Mesodermal cell (in vitro differentiated cells): ENCODE data around the gene COMMD3. TPM values are rescaled to one million over a fixed set of nuclear protein-coding genes. Genes with fewer than 3 reads are reported as not detected.
A peak's percentile ranks its signal among the peaks of the same experiment; 100 is the strongest.

Source experiments
- H3K27ac ChIP-seq: 2 replicates; pipeline ENCODE4 v1.7.0; 2013; ENCODE audit warnings: mild to moderate bottlenecking, low read depth, low read length, moderate library complexity; ENCODE audit not compliant: severe bottlenecking
- H3K36me3 ChIP-seq: 2 replicates; pipeline ENCODE4 v1.7.1; 2013; ENCODE audit warnings: mild to moderate bottlenecking, low read length, moderate library complexity; ENCODE audit not compliant: control insufficient read depth, insufficient read depth
- H3K4me1 ChIP-seq: one replicate; pipeline ENCODE4 v1.7.1; 2013; ENCODE audit warnings: mild to moderate bottlenecking, low read length; ENCODE audit not compliant: insufficient read depth, control insufficient read depth, poor library complexity, severe bottlenecking
- H3K4me3 ChIP-seq: 2 replicates; pipeline ENCODE4 v1.7.0; 2013; ENCODE audit warnings: low read length, control low read depth, mild to moderate bottlenecking; ENCODE audit not compliant: insufficient read depth, poor library complexity, severe bottlenecking; ENCODE audit errors: extremely low read depth
- H3K9me3 ChIP-seq: 2 replicates; pipeline ENCODE4 v1.7.1; 2013; ENCODE audit warnings: mild to moderate bottlenecking, low read length, moderate library complexity; ENCODE audit not compliant: control insufficient read depth
- WGBS, 2 experiments: methylation state at CpG; one replicate each; pipeline ENCODE4 v1.1.5; 2013; ENCODE audit warnings: missing lambda C conversion rate in 2 of 2; ENCODE audit not compliant: insufficient coverage in 2 of 2; 5-methylcytosine and 5-hydroxymethylcytosine counted together
- polyA plus RNA-seq, 2 experiments: library from polyadenylated mRNA; stranded (reverse); fragments of 50-300 nt; gene quantifications; one replicate each; pipeline ENCODE4 v1.2.3, GENCODE V29; 2013

Gene COMMD3
- 19.9 TPM for polyA plus RNA-seq (2013, experiment 1 of 2)
- 30.5 TPM for polyA plus RNA-seq (2013, experiment 2 of 2)

GRCh38 chr10:22316286-22317075 lies at the start of gene COMMD3:
TSS of gene COMMD3 (plus strand) at chr10:22316388. CDS start at chr10:22316418, 30 bp downstream.
- no peaks in the 10 kb centered on the region for H3K4me1 ChIP-seq
- H3K9me3 ChIP-seq, result no peaks in the 10 kb centered on the region
- peak within 1 kb of the TSS; percentile 79 for H3K27ac ChIP-seq
- H3K4me3 ChIP-seq, result peak within 1 kb of the TSS; percentile 62
- WGBS, 2 experiments, result 0 to 1% methylated on average over 57 to 61 of the region's 63 CpGs
- H3K36me3 ChIP-seq, result no peaks in the 10 kb centered on the region

DNA sequence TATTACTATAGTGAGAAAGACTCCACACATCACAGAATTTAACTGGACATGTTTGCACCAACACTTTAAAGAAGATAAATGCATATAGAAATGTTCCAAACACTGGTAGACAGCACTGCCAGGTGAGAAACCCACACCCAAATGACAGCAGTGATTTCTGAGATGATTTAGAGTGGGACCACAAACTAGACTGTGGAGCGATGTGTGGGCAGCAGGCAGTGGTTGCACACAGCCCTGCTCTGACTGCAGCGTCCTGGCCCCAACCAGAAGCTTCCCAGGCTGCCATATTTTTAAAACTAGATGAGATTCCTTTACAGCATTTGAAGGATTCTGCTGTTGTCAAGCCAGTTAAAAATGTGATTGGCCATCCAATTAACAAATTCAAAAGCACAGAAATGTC lies 47.7 kb upstream of the COMMD3 start:
- no peaks in the 10 kb centered on the region for H3K36me3 ChIP-seq
- H3K27ac ChIP-seq, result no peak overlapping the region
- H3K4me1 ChIP-seq, result no peaks in the 10 kb centered on the region
- WGBS, 2 experiments, result 94 to 100% methylated on average over 2 of the region's 2 CpGs
- no peaks in the 10 kb centered on the region for H3K9me3 ChIP-seq
- H3K4me3 ChIP-seq, result no peak overlapping the region

DNA sequence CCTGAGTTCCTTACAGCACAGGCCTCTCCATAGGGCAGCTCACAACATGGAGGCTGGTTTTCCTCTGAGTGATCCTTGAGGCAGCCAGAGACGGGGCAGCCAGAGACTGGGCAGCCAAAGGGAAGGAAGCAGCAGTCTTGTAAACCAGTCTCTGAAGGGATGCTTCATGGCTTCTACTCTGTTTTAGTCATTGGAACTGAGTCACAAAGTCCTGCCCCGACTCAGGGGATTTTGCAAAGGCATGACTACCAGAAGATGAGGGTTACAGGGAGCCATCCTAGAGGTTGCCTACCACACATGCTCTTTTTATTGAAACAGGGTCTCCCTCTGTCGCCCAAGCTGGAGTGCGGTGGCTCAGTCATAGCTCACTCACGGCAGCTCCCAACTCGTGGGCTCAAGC lies 44.4 kb upstream of the COMMD3 start:
- Histone ChIP-seq H3K4me1 (no peaks in the 10 kb centered on the region), H3K4me3 (no peak overlapping the region), H3K36me3 (no peaks in the 10 kb centered on the region), H3K27ac (no peak overlapping the region), H3K9me3 (no peaks in the 10 kb centered on the region)
- 74 to 90% methylated on average over 3 to 6 of the region's 6 CpGs for WGBS, 2 experiments

GRCh38 chr10:22278441-22278782 lies 37.8 kb upstream of the COMMD3 start:
- Histone ChIP-seq H3K4me1 (no peaks in the 10 kb centered on the region), H3K27ac (no peak overlapping the region), H3K9me3 (no peaks in the 10 kb centered on the region), H3K36me3 (no peaks in the 10 kb centered on the region), H3K4me3 (no peak overlapping the region)
- WGBS, 2 experiments, result 100% methylated on average over 1 of the region's 4 CpGs; no CpG with 5 or more reads in 1 of the 2 experiments

GRCh38 chr10:22280078-22280477 lies 36.1 kb upstream of the COMMD3 start:
- Histone ChIP-seq H3K4me1 (no peaks in the 10 kb centered on the region), H3K9me3 (no peaks in the 10 kb centered on the region), H3K4me3 (no peak overlapping the region), H3K27ac (no peak overlapping the region), H3K36me3 (no peaks in the 10 kb centered on the region)
- WGBS, 2 experiments, result 32 to 57% methylated on average over 6 of the region's 6 CpGs

DNA sequence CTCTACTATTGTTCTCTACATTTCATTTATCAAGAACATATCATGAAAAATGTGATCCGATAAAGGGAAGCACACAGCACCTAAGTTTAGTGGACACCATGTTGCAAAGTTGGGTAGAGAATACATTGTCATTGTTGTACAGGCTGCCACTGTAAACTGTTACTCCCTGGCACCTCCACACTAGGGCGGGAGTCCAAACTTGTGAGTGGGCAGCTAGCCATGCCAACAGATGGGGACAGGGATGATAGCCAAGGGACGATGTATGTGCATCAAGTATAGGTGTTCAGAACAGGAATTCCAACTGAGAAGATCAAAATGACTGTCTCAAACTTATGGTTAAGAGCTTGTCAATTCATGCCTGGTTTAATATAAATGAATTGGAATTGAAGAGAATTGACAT lies 31.1 kb upstream of the COMMD3 start:
- 83 to 100% methylated on average over 1 to 2 of the region's 3 CpGs for WGBS, 2 experiments
- no peak overlapping the region for H3K27ac ChIP-seq
- H3K4me3 ChIP-seq, result no peak overlapping the region

GRCh38 chr10:22293747-22294404 lies 22.3 kb upstream of the COMMD3 start:
- Histone ChIP-seq H3K36me3 (no peaks in the 10 kb centered on the region), H3K9me3 (no peaks in the 10 kb centered on the region), H3K27ac (no peak overlapping the region), H3K4me1 (no peaks in the 10 kb centered on the region), H3K4me3 (no peak overlapping the region)
- WGBS, 2 experiments, result 100% methylated on average over 1 of the region's 3 CpGs; no CpG with 5 or more reads in 1 of the 2 experiments

More for the DNA sequence above, 31.1 kb upstream of the COMMD3 start:
- no peaks in the 10 kb centered on the region for H3K9me3 ChIP-seq
- no peaks in the 10 kb centered on the region for H3K4me1 ChIP-seq
- H3K36me3 ChIP-seq, result no peaks in the 10 kb centered on the region

DNA sequence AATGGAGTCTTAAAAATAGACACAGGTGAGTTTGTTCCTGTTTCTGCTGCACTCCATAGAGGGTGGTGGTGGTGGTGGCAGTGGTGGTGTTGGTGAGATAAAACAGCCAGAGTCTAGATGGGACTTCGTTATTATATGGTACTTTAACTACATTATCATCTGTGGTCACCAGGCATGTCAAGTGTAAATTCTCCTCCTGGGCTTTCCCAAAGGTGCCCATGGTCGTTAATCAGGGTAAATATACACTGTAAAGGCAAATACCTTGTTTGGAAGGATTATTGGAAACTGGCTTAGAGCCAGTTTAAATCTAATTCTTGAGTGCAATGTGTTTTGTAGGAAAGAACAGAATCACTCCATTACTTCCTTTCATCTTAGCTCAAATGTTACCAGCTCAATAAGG lies 21.5 kb upstream of the COMMD3 start:
- Histone ChIP-seq H3K27ac (no peak overlapping the region), H3K9me3 (no peaks in the 10 kb centered on the region), H3K4me3 (no peak overlapping the region), H3K36me3 (no peaks in the 10 kb centered on the region), H3K4me1 (no peaks in the 10 kb centered on the region)
- WGBS, 2 experiments, result 57 to 82% methylated on average over 1 to 2 of the region's 2 CpGs

- WGBS, 2 experiments, result 97 to 98% methylated on average over 4 of the region's 4 CpGs
- Histone ChIP-seq H3K4me3 (no peak overlapping the region), H3K36me3 (no peaks in the 10 kb centered on the region), H3K4me1 (no peaks in the 10 kb centered on the region), H3K27ac (no peak overlapping the region), H3K9me3 (no peaks in the 10 kb centered on the region)
Observed at GRCh38 chr10:22301193-22301592, 15.0 kb upstream of the COMMD3 start.

- Histone ChIP-seq H3K4me1 (no peaks in the 10 kb centered on the region), H3K36me3 (no peaks in the 10 kb centered on the region), H3K4me3 (no peak overlapping the region), H3K9me3 (no peaks in the 10 kb centered on the region), H3K27ac (no peak overlapping the region)
- no CpG with 5 or more reads among the region's 3 CpGs for WGBS, 2 experiments
Observed at GRCh38 chr10:22303461-22303860, 12.7 kb upstream of the COMMD3 start.

GRCh38 chr10:22305721-22306120 lies 10.5 kb upstream of the COMMD3 start:
- Histone ChIP-seq H3K9me3 (no peaks in the 10 kb centered on the region), H3K27ac (no peak overlapping the region), H3K4me3 (no peak overlapping the region), H3K4me1 (no peaks in the 10 kb centered on the region), H3K36me3 (no peaks in the 10 kb centered on the region)
- no CpG with 5 or more reads among the region's 2 CpGs for WGBS, 2 experiments
